GM18867 (cell line): ENCODE results near the gene ZNF608.

ENCODE experiments used
- ATAC-seq: cut with Tn5 transposase; IDR thresholded peaks from one replicate; pipeline ENCODE4 v1.9.1; 2021; ENCODE audit warnings: mild to moderate bottlenecking, moderate library complexity; ENCODE audit not compliant: unreplicated experiment

The ZNF608 gene

GRCh38 chr5:124719113-124719967 lies 27.1 kb downstream of the ZNF608 start:
- no peak for ATAC-seq

GRCh38 chr5:124718380-124718789 lies 28.1 kb downstream of the ZNF608 start:
- ATAC-seq, result no peak

GRCh38 chr5:124716169-124716568 lies 30.3 kb downstream of the ZNF608 start:
- no peak for ATAC-seq

- ATAC-seq, result no peak
Observed at GRCh38 chr5:124714910-124715309, 31.5 kb downstream of the ZNF608 start.

GRCh38 chr5:124713595-124713994 lies 32.8 kb downstream of the ZNF608 start:
- ATAC-seq, result no peak

GRCh38 chr5:124712731-124713305 lies 33.6 kb downstream of the ZNF608 start:
- ATAC-seq, result no peak

- ATAC-seq, result no peak
Observed at GRCh38 chr5:124708086-124708485, 38.4 kb downstream of the ZNF608 start.

GRCh38 chr5:124707520-124707919 lies 38.9 kb downstream of the ZNF608 start:
- ATAC-seq, result peak; percentile 43

GRCh38 chr5:124706729-124707361 lies 39.6 kb downstream of the ZNF608 start:
- no peak for ATAC-seq

GRCh38 chr5:124706051-124706450 lies 40.4 kb downstream of the ZNF608 start:
- ATAC-seq, result no peak

- no peak for ATAC-seq
Observed at GRCh38 chr5:124705577-124705976, 40.9 kb downstream of the ZNF608 start.

GRCh38 chr5:124704594-124705284 lies 41.7 kb downstream of the ZNF608 start:
- ATAC-seq, result peak; percentile 67

GRCh38 chr5:124703995-124704394 lies 42.4 kb downstream of the ZNF608 start:
- ATAC-seq, result no peak

GRCh38 chr5:124702525-124702924 lies 43.9 kb downstream of the ZNF608 start:
- peak; percentile 31 for ATAC-seq

GRCh38 chr5:124701873-124702425 lies 44.5 kb downstream of the ZNF608 start:
- ATAC-seq, result no peak

GRCh38 chr5:124701016-124701415 lies 45.4 kb downstream of the ZNF608 start:
- ATAC-seq, result no peak

- ATAC-seq, result no peak
Observed at GRCh38 chr5:124700333-124700732, 46.1 kb downstream of the ZNF608 start.

- no peak for ATAC-seq
Observed at GRCh38 chr5:124698770-124699169, 47.7 kb downstream of the ZNF608 start.

GRCh38 chr5:124697933-124698591 lies 48.4 kb downstream of the ZNF608 start:
- ATAC-seq, result no peak

- no peak for ATAC-seq
Observed at GRCh38 chr5:124697501-124697900, 48.9 kb downstream of the ZNF608 start.
